GM19099 (cell line): ENCODE measurements around the gene RNF130.

ENCODE experiments used
- POLR2A ChIP-seq: IDR thresholded peaks from 3 replicates; pipeline ENCODE4 v1.6.1; 2011; ENCODE audit warnings: low read depth; ENCODE audit not compliant: insufficient read length; ENCODE audit errors: extremely low read depth

The RNF130 gene

DNA sequence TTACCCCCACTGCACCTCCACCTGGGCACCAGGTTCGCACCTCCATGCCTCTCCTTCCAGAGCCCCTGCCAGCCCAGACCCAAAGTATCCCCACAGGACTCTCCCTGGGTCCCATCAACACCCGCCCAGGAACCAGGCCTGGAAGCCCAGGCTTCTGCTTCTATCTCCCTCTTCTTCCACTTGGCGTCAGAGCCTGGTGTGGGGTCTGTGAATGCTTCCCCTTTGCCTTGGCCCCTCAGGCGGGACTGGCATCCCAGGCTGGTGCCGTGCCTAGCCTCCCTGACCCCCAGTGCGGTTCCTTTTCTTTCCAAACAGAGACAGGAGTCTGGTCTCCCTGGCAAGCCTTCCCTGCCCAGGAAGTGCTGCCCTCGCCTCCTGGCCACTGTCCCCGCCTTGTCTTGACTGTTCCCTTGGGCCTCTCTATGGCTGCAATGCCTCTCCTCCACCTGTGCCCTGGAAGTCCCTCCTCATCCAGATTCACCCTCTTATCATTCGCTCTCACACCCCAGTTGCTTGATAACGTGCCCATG is 156.1 kb downstream of the RNF130 start:
- TF ChIP-seq POLR2A: no peak

DNA sequence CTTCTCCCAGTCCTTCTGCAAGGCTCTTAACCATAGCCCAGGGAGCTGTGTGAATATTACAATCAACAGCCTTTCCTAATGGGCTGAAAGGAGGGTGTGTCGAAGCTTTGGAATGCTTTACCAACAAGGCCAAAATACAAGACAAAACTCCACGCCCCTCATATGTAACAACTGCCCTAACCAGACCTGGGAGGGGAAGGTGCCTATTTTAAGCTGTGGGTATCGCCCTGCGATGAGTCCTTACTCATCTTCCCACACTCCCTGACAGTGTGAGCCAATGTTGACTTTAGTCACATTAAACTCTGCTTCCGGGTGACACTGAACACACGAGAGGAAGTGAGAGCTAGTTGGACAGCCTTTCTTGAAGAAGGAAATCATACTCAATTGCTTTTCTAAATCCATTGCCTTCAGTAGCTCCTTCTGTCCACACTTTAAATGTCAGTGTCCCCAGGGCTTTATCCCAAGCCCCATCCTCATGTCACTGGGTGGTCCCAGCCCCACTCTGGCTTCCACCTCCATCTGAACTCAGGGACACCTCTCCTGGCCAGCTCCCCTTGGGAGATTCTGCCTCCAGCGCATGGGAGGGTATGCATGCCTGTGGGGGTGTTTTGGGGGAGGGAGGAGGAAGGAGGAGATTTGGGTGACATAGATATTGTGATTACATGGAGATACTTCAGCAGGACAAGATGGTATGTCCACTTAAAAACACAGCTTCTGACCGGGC is 157.4 kb downstream of the RNF130 start:
- no peak for TF ChIP-seq POLR2A

DNA sequence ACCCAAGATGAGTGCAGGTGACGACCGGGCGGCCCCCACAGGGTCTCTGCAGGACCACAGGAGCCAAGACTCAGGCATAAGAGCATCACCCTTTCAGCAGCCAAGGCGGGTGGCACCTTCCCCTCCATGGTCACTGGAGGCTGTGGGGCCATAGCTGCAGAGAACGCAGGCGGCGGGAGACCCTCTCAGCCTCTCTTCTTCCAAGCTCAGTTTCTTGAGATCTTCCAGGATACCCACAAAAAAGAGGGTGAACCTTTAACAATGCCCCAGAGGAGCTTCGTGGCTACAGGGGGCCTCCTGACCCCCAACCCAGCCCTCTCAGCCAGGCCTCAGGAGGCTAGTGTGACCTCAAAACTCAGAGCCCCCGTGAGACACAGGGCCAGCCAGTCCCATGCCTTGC is 158.1 kb downstream of the RNF130 start:
- no peak for TF ChIP-seq POLR2A

DNA sequence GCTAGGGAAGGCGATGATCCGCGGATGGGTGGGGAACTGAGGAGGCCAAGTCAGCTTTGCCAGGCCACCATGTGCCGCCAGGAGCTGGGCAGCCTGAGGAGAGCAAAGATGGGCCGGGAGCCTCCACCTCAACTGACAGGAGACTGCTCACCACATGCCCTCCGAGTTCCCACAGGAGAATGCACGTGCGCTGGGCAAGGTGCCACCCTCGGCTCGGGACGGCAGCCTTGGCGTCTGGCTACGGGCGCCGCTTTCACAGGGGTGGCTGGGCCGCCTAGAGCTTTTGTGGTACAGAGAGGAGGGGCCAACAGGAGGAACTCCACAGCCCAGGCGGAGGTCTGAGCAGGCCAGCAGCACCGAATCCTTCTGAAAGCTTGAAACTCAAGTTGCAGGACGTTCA is 158.6 kb downstream of the RNF130 start:
- no peak for TF ChIP-seq POLR2A

DNA sequence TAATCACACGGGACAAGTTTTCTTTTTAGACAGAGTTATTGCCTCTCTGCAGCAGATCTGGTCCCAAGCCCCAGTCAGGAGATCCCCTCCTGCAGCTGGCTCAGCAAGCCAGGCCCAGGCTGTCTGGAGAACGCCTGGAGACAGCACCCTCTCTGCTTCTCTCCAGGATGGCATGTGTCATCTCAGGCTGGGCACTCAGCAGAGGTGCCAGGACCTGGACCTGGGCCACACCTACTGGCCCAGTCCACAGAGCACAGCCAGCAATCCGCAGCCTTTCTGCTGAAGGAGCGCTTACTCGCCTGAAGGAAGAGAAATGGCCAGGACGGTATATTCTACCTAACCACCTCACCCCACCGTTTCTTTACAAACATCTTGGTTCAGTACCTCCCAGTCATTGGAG is 159.2 kb downstream of the RNF130 start:
- TF ChIP-seq POLR2A: no peak

DNA sequence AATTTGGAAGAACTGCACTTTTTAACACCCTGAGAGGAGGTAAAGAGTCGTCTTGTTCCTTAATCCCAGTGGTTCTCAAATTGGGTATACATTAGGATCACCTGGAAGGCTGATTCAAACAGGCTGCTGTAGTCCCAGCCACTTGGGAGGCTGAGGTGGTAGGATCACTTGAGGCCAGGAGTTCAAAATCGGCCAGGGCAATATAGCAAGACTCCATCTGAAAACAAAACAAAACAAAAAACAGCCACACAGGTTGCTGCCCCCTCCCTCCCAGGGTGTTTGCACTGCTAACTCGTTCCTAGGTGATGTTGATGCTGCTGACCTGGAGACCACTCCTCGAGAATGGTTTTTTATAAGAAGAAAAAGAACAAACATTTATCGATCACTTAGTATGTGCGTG is 162.3 kb downstream of the RNF130 start:
- TF ChIP-seq POLR2A: no peak

DNA sequence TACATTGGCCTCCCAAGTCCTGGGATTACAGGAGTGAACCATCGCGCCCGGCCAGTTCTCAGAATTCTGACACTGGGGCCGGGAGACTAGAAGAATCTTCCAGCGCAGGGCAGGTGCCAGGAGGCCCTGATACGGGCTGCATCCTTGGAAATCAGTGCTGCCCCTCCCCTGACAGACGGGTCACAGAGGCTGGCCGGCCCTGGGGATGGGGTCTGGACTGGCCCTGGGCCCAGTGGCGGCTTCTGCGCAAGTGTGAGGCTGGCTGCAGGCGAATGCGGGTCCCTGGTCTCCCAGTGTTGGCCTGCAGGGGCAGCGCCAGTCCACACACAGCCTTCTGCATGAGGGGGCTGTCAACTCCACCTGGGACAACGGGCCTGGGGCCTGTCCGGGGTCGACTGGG is 163.0 kb downstream of the RNF130 start:
- no peak for TF ChIP-seq POLR2A

DNA sequence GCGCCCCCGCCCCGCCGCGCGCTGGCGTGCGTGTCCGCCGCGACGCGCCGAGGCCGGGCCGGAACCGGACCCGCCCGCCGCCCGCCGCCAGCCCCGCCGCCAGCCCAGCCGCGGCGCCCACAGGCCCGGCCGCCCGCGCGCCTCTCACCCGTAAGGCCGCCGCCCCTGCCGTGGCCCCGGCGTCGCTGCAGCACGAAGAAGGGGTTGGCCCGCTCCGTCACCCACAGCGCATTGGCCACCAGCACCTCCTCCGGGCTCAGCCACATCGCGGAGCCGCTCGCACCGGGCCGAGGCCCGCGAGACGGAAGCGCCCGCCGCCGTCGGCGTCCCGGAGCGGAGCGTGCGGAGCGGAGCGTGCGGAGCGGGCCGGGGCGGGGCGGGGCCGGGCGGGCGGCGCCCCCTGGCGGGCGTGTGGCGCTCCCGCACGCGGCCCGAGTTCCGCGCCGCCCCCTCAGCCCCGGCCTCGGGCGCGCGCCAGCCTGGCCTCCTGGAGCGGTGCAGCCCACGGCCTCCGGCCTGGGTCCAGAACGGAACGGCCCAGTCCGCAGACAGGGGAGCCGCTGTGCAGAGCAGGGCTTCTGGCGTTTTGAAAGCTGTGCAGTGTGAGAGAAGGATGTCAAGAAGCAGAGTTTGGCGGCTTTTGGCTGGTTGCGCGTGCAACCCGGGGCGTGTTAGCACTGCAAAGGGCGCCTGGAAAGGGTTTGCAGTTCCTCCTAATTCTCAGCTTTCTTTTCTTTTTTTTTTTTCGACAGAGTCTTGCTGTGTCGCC is 163.8 kb downstream of the RNF130 start, which contains the start of gene TBC1D9B:
TSS of gene TBC1D9B (minus strand) at position 342 of the 769 bp plus-strand sequence. CDS start at position 266, 76 bp downstream.
- TF ChIP-seq POLR2A: peak; percentile 85

DNA sequence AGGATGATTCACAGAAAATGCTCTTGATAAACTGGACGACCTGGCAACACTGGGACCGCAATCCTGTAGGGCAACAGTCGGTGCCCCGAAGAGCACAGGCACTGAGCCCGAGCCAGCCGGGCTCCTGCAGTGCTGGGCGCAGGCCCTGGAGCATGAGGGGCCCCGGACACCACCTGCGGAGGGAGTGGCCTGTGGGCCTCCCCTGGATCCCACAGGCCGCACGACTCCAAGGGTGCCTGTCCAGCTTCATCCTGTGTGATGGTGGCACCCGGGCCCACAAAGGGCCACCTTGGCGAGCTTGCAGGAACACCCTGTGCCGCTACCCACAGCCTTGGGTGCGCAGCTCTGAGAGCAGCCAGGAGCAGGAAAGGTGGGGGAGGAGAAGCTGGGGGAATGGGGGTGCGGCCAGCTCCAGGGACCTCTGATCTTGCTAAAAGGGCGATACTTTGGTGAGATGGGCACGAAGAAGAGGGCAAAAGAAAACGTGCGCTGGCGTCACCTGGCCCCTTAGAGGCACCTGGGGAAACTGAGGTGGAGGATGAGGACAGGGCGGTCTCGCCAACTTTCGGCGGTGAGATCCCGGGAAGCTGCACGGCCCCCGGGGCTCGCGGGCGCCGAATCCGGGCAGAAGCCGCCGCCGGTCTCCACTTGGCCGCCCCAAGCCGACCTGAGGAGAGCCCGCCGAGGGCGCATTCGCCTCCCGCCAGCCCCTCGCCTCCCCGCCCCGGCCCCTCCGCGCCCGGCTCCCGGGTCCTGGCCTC is 164.6 kb downstream of the RNF130 start:
- TF ChIP-seq POLR2A: no peak

DNA sequence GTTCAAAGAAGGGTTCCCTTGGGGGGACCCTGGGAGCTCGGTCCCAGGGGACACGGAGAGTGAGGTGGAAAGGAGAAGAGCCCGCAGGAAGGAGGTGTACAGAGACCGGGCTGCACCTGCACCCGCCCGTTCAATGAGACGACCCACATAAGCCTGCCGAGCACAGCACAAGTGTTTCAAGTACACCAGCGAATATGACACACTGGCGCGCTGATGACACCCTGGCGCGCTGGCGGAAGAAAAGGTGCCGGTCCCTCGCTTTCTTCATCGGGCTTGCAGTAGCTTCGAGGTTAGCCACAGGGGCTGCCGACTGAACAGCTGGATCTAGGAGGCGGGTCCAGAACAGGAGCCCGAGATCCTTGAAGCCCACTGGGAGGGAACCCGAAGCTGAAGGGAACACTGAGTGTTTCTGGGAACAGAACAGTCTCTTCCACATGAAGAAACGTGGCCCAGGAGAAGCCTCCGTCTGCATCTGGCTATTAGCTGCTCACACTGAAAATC is 165.2 kb downstream of the RNF130 start:
- TF ChIP-seq POLR2A: no peak

DNA sequence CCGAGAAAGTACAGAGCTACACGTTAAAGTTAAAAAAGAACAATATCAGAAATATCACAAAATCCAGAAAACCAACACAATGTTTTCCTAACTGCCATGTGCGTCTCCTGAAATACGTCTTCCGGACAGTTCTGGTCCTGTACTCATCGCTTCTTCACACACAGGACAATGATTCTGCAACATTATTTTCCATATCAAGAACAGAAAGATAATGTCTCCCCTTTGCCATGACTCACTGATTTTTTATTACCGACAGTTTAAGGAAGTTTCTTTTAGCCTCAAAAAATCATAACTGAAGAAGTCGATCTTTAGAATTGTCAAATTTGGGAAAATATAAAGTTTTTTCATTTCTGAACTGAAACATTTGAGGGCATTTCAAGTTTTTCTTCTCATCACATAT is 166.4 kb downstream of the RNF130 start:
- TF ChIP-seq POLR2A: no peak
